Astrocyte (in vitro differentiated cells and primary cell): ENCODE measurements around the gene ITM2C.

Source experiments
- CTCF ChIP-seq: IDR thresholded peaks from 2 replicates; pipeline ENCODE4 v1.5.1; 2011; ENCODE audit warnings: low read depth, mild to moderate bottlenecking, inconsistent platforms, low read length, moderate library complexity; ENCODE audit not compliant: insufficient read depth
- EZH2 ChIP-seq: IDR thresholded peaks from 2 replicates; pipeline ENCODE4 v1.6.1; 2012; ENCODE audit warnings: mild to moderate bottlenecking, low read length, inconsistent platforms; ENCODE audit not compliant: insufficient read depth

GRCh38 chr2:230908092-230908594 lies 43.4 kb downstream of the ITM2C start:
- TF ChIP-seq EZH2 = no peak
- no peak for TF ChIP-seq CTCF
